Middle frontal gyrus (tissue), 1 donor: Measurements from ENCODE around the gene PLXDC1.
"Not testable (repeated sequence)": the region's sequence is repeated elsewhere in the genome, so short reads cannot be mapped to it uniquely, and the experiment has no call there.

Experiments used
- DNase-seq: peaks from one replicate; pipeline ENCODE4 v3.0.0-alpha.2; 2015; ENCODE audit warnings: low spot score; ENCODE audit errors: extremely low spot score

Gene PLXDC1

GRCh38 chr17:39126436-39126835 lies 25.0 kb downstream of the PLXDC1 start:
- no peak for DNase-seq

GRCh38 chr17:39125143-39125875 lies 26.1 kb downstream of the PLXDC1 start:
- DNase-seq, result no peak

GRCh38 chr17:39123627-39124026 lies 27.8 kb downstream of the PLXDC1 start:
- no peak for DNase-seq

GRCh38 chr17:39122991-39123390 lies 28.4 kb downstream of the PLXDC1 start:
- DNase-seq, result no peak

- not testable (repeated sequence) for DNase-seq
These were observed 29.5 kb downstream of the PLXDC1 start for GRCh38 chr17:39121919-39122318.

- DNase-seq, result no peak
These were observed 32.6 kb downstream of the PLXDC1 start for GRCh38 chr17:39118674-39119419.

GRCh38 chr17:39116224-39116623 lies 35.2 kb downstream of the PLXDC1 start:
- DNase-seq, result peak; percentile 29

DNA sequence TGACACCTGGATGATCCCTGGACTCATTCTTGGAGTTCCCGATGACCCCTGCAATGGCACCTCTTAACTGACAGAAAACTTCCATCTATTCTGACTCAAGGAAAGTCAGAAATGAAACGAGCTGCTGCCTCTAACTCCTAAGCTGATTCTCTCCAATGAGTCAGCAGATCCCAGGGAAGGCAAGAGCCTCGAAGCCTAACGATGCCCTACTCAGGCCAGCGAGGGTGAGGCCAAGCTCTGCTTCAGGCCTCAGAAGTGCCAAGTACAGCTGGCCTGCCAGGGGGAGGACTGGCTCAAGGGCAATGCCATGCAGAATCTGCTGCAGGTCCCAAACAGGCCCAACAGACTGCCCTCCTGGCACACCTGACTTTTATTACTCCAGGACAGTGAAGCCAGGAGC lies 36.3 kb downstream of the PLXDC1 start:
- no peak for DNase-seq

DNA sequence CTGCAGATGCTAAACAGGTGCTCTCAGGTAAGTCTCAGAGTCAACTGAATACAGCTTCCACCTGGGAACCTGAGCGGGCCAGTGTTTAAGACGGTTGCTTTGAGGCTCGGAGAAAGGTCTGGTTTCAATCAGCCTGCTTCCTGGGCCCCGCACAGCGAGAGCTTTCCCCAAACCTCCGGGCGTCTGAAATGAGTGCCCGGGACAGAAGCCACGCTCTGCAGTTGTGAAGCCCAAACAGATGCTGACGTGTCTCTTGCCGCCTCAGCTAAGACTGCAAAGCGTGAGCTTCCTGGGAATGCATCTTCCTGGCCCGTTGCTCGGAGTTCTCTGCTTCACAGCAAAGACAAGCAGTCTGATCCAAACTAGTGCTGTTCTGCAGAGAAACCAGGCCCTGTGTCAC lies 36.7 kb downstream of the PLXDC1 start:
- DNase-seq, result no peak

GRCh38 chr17:39113871-39114270 lies 37.6 kb downstream of the PLXDC1 start:
- no peak for DNase-seq

DNA sequence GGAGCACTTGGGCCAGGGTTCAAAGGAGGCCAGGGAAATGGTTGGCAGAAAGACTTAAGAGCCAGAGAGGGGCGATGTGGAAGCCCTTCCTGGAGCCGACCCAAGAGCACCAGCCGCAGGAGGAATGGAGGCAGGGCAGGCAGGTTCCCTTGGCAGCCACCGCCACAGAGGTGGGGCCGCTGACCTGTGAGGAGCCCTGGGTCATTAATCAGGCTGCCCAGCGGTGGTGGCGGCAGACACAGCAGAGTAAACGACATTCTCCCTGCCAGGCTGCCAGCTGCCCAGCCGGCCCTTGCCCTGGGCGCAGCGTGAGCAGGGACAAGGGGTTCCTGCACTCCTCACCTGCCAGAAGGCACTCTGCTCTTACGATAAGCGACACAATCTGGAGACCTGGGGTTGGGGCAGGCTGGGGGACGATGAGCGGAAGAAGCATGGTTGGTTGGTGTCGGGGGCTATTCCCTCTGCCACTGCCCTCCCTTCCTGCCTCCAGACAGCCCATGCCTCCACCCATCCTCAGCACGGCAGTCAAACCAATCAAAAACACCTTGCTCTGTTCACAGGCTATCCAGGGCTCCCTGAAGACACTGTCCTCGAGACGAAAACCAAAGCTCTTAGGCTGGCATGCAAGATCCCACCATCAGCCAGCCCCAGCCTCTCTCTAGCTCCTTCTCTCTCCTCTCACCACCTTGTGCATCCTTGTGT lies 40.9 kb downstream of the PLXDC1 start:
- DNase-seq, result no peak

GRCh38 chr17:39108461-39109375 lies 42.7 kb downstream of the PLXDC1 start:
- DNase-seq, result no peak

- DNase-seq, result no peak
These were observed 43.5 kb downstream of the PLXDC1 start for GRCh38 chr17:39107973-39108372.

DNA sequence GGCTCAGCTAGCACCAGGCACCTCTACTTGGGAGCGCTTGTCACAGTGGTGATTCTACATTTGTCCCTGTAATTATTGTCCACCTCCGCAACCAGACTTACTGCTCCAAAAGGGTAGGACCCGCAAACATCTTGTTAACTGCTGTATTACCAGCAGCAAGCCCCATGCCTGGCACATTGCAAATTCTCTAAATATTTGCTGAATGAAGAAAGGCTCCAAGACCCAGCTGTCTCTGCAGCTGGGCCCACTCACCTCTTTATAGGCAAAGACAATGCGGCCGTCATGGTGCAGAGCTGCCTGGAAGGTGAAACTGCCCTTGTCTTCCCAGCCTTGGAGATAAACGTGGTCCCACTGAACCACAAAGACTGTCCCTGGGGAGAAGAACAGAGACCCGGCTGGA lies 44.3 kb downstream of the PLXDC1 start:
- no peak for DNase-seq

- DNase-seq, result no peak
These were observed 45.7 kb downstream of the PLXDC1 start for GRCh38 chr17:39105705-39106104.

- DNase-seq, result no peak
These were observed 46.8 kb downstream of the PLXDC1 start for GRCh38 chr17:39104657-39105056.

DNA sequence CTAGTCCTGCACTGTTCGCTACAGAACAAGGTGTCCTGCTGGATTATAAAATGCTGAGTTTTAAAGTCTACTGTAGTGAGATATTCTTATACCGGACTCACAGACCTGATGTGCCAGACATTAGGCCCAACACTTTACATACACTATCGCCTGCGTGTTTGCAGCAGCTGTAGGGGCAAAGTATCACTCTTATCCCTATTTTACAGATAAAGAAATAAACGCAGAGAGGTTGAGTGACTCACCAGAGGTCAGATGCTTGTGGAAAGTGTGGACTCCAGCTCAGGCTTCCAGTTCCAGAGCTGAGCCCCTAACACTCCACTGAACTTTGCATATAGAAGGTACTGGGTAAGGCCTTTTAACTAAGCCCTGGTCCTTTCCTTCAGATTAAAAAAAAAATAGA lies 47.4 kb downstream of the PLXDC1 start:
- DNase-seq, result no peak

- DNase-seq, result no peak
These were observed 50.3 kb downstream of the PLXDC1 start for GRCh38 chr17:39101091-39101490.

DNA sequence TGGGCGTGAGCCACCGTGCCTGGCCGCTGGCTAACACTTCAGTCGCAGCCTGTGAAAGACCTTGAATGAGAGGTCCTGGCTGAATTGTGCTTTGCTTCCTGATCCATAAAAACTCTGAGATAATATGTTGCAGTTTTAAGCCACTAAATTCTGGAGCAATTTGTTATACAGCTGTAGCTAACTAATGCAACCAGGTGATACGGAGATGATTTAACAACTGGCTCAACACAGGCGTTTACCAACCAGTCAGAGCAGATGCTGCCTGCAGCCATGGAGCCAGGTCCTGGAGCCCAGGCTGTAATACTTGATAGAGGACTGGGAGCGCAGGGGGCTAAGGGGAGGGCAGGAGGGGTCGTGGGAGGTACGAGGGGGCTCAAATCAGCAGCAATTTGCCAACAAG lies 50.9 kb downstream of the PLXDC1 start:
- no peak for DNase-seq

GRCh38 chr17:39099663-39100286 lies 51.7 kb downstream of the PLXDC1 start:
- DNase-seq, result no peak

- no peak for DNase-seq
These were observed 52.8 kb downstream of the PLXDC1 start for GRCh38 chr17:39098588-39098987.
